Measurements from ENCODE around the gene CCDC141. TPM values are rescaled to one million over a fixed set of nuclear protein-coding genes. Genes with fewer than 3 reads are reported as not detected.

Gene CCDC141
- total RNA-seq, 1 donor from 2014 or later: 1.4 TPM

DNA sequence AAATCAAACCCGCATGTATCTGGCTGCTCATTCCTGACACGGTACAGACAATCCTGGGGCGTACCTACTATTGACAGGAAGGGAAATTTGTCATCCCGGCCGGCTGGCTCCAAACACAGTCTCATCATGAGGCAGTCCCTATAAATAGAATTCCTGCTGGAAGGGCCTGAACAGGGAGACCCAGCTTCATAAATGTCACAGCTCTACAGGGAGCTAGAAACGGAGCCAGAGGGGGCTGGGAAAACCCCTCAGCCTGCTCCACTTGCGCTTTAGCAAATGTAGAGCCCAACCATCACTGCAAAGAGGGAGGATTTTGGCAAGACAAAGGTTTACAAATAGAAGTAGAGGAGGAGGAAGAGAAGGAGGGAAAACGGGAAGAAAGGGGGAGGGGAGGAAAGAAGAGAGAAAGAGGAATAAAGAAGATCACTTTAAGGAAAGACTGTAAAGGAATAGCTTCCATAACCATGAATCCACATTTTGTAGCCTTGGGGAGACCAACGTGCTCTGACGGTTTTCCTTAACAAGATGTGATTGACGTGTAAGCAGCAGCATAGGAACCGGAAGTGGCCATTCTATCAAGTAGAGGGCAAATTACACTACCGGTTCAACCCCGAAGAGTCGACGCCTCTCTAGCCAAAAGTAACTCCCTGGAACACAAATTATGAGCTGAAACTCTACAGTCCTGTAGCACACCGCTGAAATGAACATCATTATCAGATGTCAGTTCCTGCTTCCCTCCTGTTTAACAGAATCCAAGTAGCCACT is 185.9 kb downstream of the CCDC141 start:
- no peak for DNase-seq

DNA sequence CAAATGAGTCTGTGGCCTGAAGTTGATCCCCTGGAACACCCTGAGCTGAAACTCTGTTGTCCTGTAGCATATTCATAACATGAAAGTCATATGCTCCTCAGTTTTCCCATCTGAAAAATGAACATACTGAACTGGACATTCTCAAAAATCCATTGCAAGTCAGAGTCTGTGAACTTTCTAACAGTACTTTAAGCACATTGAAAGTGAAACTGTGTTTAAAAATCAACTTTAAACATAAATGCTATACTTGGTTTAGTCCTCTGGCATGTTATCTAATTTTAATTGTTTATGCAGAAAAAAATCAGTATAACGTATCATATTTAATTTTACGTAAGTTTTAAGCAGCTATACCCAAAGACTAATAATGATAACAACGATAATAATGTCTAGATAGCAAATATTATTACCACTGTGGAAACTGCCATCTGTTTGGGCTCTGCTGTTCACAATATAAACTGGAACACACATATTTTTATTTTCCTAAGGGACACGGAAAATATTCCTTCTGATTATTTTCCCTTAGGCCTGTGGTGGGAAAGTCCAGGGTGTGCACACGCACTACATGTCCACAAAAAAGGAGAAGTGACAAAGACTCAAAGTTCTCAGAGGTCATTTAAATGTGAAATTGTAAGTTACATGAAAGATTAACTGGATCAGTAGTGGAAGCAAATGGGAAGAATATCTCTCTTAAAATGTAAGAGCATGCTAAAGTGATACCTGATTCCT is 186.6 kb downstream of the CCDC141 start:
- no peak for DNase-seq

DNA sequence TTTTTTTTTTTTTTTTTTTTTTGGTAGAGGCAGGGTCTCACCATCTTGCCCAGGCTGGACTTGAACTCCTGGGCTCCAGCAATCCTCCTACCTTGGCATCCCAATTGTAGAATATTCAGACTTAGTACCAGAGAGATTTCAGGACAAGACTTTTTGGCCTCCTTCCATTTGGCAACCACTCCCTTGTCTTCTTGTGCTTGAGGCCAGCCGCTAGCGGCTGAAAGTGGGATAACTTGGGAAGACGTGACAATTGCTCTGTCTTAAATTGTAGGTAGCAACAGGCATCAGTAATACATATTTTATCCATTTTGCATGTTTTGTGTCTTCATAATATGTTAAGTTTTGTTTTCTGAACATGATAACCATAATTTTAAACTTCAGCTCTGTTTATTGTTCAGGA is 189.4 kb downstream of the CCDC141 start:
- DNase-seq: no peak

DNA sequence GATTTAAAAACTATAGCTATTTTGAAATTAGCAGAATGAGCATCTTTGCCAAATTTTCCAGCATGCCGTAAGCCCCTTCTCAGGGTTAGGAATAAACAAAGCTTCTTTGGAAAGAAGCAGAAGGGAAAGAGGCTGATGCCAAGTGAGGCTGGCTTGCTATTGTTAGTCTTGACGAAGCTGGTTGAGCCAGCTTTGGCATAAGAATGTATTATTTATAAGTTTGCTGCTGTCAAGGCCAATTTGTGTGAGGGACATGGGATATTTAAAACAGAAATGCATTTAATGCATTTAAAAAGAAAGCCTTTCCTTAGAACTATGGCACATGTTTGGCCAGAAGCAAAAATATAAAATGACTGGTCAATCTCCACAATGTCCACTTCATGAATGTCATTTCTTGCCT is 190.2 kb downstream of the CCDC141 start:
- DNase-seq: no peak

DNA sequence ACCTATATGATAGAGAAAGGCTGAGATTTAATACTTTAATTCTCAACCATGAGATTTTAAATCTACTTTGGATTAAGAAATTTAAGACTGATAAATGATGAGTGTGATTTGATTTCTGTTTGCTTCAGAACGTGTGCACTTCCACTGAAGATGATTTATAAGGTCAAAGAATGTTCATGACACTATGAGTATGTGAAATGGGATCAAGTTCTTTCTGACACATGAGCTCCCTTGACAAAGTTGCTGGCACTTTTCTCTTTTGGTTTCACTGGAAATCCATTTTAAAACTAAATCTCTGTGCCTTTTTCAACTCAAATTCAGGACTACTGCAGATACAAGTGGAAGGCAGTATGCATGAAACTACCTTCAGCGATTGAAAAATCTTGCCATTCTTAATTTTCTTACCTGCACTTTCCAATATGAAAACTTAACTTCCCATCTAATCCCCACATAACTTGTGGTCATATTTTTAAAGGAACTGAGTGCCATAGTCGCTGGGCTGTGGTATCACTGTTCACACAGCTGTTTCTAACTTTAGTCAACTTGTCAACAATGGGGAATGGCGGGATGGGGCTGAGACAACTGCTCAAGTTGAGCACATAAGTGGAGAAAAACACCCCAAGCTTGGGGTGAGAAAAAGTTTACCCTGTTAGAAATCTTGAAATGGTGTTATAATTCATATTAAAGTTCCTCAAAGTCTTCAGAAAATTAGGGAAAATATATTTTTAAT is 190.9 kb downstream of the CCDC141 start:
- DNase-seq: no peak

DNA sequence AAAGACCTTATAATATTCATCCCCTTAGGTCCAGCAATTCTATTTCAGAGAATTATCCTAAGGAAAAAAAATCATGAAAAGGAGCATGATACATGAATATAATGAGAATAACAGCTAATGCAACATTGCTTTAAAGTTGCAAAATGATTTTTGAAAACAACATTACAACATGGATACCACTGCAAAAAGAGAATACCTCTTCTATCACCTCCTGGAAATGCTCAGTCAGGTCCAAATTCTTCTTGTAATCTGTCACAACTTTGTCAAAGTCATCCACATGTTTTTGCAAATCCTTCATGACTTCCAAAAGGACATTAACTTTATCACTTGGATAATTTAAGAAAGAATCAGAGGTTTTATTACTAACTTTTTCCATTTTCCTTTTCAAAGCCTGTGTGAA is 194.8 kb downstream of the CCDC141 start:
- DNase-seq: no peak

DNA sequence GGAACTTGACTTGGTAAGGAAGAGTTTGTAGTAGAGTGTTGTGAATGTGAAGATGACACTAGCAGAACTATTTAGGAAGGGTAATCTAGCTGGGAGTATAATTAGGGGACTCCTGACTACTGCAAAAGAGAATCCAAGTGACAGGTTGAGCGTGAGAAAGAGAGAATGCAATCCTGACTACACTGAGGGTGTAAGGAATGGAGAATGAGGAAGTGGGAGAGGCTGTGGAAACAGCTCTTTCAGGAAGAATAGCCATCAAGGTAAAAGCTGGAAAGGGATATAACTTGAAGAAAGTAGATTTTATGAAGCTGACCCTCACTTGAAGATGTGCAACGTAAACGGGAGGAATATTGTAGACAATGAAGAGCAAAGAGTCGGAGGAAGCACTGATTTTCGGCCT is 201.6 kb downstream of the CCDC141 start:
- DNase-seq: no peak

DNA sequence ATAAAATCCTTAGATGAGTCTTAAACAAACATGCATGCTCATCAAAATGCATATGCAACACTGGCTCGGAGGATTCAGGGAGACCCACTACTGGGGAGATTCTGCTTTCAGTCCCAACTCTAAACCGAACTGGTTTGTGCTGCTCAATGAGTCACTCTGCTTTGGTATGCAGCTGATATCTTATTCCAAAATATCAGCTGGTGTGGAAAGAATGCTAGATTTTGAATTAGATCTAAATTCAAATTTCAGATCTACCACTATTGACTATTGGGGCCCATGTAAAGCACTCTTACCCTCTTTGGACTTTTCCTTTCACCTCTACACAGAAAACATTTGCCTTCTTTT is 203.5 kb downstream of the CCDC141 start:
- no peak for DNase-seq

DNA sequence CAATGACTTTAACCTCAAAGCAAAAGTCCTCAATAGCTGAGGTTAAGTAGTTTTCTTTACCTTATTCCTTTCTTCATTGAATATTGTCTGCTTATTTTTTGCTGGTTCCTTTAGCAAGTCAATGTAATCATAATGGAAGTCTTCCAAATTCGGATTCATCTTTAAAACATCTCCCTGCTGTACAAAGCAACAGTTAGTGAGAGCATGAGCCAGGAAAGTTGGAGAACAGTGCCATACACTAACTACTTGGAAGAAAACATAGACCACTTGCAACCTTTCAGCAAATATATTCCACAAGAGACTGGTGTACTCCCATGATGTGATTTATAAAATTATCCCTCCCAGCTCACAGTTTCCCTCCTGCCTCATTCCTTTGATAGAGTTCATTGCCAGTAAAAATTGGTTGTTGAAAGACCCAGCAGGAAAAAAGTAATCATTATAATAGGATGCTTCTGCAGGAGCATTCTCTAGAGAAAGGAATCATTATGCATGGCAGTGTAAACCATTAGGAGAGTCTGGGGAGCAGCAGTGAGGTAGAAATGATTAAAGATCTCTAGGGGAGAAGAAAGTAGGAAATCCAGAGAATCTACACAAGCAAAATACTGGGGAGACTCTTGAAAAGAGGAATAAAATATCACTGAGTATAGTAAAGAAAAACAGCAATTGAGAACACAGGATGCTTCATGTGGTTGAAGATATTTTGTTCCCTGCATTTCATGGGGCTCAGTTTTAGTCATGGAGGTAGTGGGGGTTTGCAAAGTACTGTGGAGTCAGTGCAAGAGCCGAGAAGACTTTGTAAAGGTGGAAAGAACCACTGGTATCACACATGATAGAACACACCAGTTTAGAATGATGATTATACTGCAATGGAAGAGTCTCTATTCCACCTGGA is 204.1 kb downstream of the CCDC141 start:
- DNase-seq: no peak

DNA sequence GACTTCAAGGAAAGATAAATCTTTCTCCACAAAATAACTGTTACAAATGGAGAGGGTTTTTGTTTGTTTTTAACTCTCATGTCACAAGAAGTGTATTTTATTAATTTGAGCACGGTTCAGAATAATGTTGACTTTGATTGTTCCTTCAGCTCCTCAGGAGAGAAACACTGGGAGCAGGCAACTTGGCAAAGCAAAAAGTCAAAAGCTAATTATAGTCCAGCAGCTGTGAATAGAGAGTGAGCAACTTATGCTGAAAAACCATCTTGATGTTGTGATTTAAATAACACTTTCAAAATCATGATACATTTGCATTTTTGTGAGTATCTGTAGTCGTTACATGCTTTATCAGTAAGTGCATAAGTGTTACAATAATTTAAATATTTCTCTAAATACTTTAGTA is 205.2 kb downstream of the CCDC141 start:
- DNase-seq: no peak

DNA sequence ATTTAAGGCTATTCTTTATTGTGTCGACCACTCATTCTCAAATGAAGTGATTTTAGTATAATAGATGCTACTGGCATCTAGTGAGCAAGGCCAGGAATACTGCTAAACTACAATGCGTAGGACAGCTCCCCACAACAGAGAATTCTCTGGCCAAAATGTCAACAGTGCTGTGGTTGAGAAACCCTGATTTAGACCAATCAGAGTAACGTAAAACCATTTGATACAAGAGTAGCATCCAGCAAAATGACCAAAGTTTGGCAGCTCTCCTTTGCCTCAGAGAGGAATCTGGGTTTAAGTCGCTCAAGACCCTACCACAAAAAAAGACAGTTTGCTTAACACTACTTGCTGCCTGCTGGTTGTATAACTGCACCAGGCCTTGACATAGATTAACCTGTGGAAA is 205.7 kb downstream of the CCDC141 start:
- no peak for DNase-seq

DNA sequence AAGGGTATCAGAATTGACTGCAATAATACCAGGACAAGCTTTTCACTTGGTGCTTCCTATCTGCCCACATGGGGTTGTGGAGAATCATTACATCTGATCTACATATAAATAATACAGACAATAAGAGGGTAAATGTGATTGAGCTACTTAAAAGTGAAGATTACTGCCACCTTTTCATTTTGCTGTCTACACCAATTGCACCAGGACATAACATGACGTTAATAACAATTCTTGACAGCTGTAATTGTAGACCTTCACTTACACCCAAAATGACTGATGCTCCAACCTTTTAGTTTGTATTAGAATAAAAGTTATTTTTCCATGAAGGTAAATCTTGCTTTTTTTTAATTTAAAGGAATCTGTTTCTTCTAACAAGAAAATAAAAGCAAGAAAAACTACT is 206.2 kb downstream of the CCDC141 start:
- DNase-seq: no peak

DNA sequence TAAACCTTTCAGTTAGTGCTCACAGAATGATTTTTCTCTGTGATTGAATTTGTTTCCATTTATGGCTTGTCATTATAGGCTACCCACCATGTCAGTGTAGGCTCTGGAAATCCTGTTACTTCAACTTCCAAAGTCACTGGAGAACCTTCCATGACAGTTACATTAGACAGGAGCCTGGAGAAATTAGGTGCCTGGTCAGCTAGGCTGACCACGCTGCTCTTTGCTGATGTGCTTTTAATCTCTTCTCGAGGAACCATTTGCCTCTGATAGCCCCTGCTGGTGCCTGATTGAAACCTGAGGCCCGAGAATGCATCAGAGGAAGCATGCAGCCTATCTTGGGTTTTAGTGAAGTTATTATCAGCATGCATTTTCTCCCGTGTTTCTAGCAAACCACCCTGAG is 213.1 kb downstream of the CCDC141 start:
- DNase-seq: no peak

DNA sequence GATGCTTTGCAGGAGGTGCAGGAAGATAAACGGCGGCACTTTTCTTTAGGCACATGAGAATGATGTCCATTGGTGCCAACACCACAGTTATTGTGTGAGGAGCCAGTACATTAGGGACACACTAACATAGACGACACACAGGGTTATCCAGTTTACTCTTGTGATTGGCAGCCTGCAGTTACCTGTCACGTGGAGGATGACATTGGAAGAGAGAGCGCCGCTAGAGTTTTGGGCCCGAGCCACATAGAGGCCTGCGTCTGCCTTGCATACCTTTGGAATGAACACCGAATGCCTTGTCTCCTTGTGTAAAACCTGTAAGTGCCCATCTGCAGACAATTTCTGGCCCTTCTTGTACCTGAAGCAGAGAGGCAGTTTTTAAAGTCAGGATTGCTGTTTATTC is 215.9 kb downstream of the CCDC141 start:
- DNase-seq: no peak

DNA sequence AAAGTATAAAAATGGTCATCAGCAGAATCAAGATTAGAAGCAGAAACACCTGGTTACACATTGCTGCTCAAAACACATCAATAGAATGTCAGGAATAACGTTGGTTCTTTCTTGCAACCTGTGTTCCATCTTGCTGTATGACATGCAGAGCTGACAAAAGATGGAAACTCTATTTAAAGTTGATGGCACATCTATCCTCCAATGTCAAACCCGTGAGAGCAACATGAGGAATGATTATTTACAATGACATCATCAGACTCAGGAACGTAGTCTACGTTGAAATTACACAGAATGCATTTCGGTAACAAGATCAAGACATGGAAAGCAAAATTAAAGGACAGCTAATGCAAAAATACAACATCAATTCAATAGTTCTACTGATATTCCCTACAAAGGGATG is 216.6 kb downstream of the CCDC141 start:
- no peak for DNase-seq

DNA sequence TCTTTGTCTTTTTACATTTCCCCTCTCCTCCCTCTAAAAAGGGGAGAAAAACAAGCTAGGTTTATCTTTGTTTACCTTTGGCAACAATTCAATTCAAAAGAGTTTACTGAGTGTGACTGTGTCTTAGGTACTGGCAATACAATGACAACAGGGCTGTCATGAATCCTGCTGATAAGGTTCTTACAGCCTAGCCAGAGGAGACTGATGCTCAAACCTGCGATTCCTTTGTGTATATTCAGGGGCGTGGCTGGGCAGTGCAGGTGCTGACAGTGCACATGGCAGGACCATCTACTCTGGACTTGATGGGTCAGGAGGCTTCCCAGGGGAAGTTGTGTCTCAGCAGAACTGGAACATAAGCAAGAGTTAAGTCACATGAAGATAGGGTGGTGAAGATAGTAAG is 219.5 kb downstream of the CCDC141 start:
- DNase-seq: no peak

DNA sequence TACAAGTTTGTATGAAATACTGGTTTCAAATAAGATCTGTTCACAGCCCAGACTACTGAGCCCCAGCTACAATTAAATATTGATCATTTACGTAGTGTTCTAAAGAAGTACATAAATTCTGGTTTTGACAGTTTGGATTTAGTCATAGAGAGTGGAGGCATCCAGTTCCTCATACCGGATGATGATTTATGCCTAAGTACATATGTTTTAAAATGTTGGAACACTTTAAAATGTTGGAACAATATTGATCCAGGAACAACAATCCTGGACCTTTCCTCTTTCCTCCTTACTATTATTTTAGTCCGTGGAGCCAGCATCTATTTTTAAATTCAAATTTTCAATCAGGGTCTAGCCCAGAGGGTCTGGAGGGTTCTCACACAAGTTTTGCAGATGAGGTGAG is 220.0 kb downstream of the CCDC141 start:
- DNase-seq: no peak

DNA sequence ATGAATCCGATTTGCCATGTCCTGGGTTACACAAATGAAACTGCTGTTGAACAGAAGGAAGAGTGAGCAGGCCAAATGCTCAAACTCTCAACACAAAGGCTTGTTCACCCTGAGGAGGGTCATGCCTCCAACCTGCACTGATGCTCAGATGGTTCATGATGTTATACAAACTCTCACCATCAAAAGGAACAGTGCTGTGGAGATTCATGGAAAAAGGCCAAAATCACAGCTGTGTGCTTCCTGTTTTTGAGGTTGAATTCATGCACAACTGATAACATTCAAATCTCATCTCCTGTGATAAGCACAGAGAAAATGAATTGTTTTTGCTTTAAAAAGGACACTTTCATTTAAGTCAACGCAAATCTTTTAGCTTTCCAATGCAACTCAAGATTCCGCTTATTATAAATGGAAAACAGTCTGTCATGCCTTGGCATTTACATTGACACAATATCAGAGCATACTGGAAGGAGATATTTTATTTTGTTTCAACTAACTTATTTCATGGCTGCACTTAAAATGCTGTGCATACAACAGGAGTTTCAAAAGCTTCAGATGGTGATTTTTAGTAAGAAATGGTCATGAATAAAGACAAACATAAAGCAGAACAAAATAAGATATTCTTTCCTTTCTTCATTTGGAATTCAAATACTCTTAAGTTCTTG is 220.5 kb downstream of the CCDC141 start:
- no peak for DNase-seq

DNA sequence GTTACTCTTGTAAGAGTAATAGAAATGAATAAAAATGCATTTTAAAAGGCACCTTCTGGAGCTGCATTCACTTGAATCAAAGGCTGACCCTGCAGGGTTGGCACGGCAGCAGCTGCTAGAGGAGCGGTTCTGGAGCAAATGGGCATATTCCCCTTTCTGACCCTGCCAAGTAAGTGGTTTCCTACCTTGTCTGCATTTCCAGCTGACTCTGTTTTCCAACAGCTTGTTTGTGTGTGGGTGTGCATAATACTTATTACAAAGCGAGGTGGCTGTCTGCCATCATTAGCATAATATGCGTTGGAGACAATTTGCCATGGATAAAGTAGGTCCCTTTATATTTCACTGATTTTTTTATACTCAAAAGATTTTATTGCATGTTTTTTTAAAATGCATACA is 221.5 kb downstream of the CCDC141 start:
- DNase-seq: no peak

DNA sequence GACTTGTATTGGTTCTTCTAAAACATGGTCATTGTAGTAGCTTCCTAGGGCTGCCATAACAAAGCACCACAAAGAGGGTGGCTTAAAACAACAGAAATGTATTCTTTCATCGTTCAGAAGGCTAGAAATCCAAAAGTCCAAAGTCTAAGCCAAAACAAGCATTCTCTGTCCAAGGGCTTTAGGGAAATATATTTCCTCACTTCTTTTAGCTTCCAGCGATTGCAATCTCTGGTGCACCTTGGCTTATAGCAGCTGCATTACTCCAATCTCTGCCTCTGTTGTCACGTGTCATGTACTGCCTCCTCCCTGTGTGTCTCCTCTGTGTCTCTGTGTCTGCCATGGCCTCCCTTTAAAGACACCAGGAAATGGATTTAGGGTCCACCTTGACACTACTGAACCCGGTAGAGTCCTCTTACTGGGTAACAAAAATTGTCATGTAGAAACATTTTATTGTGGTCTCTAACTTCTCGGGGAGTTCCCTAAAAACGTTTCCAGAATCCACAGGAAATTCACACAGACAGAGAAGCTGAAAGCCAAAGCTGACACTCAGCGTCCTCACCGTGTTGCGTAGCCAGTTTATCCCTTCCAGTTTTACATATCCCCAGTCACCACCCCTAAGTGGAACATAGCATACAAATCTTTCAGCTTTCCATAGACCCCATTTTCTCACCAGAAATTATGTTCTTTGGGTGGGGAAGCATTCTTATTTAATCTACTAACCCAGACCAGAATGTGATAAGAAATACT is 222.0 kb downstream of the CCDC141 start:
- DNase-seq: no peak

DNA sequence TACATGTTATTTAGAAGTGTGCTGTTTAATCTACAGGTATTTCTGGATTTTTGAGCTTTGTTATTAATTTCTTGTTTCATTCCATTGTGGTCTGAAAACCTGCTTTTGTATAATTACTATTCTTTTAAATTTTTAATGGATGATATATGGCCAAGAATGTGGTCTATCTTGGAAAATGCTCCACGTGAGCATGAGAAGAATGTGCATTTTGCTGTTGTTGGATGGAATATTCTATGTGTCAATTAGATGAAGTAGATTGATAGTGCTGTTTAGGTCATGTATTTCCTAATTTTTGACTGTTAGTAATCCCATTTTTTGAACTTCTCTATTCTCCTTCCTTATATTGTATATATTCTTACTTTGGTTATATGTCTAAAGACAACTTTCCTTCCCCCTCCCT is 222.8 kb downstream of the CCDC141 start:
- no peak for DNase-seq
